C1 segment of cervical spinal cord (tissue), 14 donors: ENCODE results near the gene CMTM3.
"Not testable (repeated sequence)": the region's sequence is repeated elsewhere in the genome, so short reads cannot be mapped to it uniquely, and the experiment has no call there.

Experiments used
- DNase-seq, 14 donors: peaks; one replicate each; lab custom pipeline; 2025; lab: John Stamatoyannopoulos, UW

CMTM3 gene

GRCh38 chr16:66631558-66631957 is 27.1 kb downstream of the CMTM3 start:
- DNase-seq, result not testable (repeated sequence)

GRCh38 chr16:66634527-66635196 is 30.2 kb downstream of the CMTM3 start:
- no peak for DNase-seq

- DNase-seq, result no peak
These were observed 30.9 kb downstream of the CMTM3 start for GRCh38 chr16:66635406-66635805.

GRCh38 chr16:66636199-66636598 is 31.7 kb downstream of the CMTM3 start:
- DNase-seq, result no peak

- no peak for DNase-seq
These were observed 33.3 kb downstream of the CMTM3 start for GRCh38 chr16:66637806-66638205.

GRCh38 chr16:66639091-66639885 is 34.8 kb downstream of the CMTM3 start:
- no peak for DNase-seq

GRCh38 chr16:66640724-66641314 is 36.3 kb downstream of the CMTM3 start:
- DNase-seq, result no peak

GRCh38 chr16:66641387-66641786 is 36.9 kb downstream of the CMTM3 start:
- no peak for DNase-seq

GRCh38 chr16:66647866-66648265 is 43.4 kb downstream of the CMTM3 start:
- no peak for DNase-seq

GRCh38 chr16:66649167-66649566 is 44.7 kb downstream of the CMTM3 start:
- no peak for DNase-seq

- no peak for DNase-seq
These were observed 45.2 kb downstream of the CMTM3 start for GRCh38 chr16:66649636-66650205.

- DNase-seq, result peak in 13 of 14 donors; percentile 4 to 80 (median 52)
These were observed 46.4 kb downstream of the CMTM3 start for GRCh38 chr16:66650707-66651473.

GRCh38 chr16:66651474-66651765 is 46.9 kb downstream of the CMTM3 start:
- DNase-seq, result no peak

- DNase-seq, result no peak
These were observed 47.5 kb downstream of the CMTM3 start for GRCh38 chr16:66651965-66652364.

GRCh38 chr16:66652661-66653360 is 48.3 kb downstream of the CMTM3 start:
- DNase-seq, result no peak

GRCh38 chr16:66653581-66654350 is 49.3 kb downstream of the CMTM3 start:
- DNase-seq, result no peak

- no peak for DNase-seq
These were observed 52.0 kb downstream of the CMTM3 start for GRCh38 chr16:66656547-66656946.

GRCh38 chr16:66658143-66658859 is 53.8 kb downstream of the CMTM3 start:
- no peak for DNase-seq

GRCh38 chr16:66658860-66659190 is 54.3 kb downstream of the CMTM3 start:
- no peak for DNase-seq
